Keratinocyte (primary cell): Measurements from ENCODE around the gene ARHGAP15. TPM values are rescaled to one million over a fixed set of nuclear protein-coding genes. Genes with fewer than 3 reads are reported as not detected.

Source experiments
- DNase-seq: peaks from one replicate; pipeline ENCODE4 v3.0.0-alpha.2; 2011; ENCODE audit warnings: low read depth, missing footprints, low spot score
- FAIRE-seq: peaks from 2 replicates; lab custom pipeline; 2011; peaks lifted over from hg19 to GRCh38; lab: Jason Lieb, UNC
- H2AFZ ChIP-seq: 2 replicates; pipeline ENCODE4 v1.6.0; 2012; ENCODE audit warnings: low read length, control low read depth, inconsistent platforms; ENCODE audit not compliant: control insufficient read depth
- H3K27ac ChIP-seq: 2 replicates; pipeline ENCODE4 v1.5.1; 2011; ENCODE audit warnings: low read length; ENCODE audit not compliant: control insufficient read depth, insufficient read depth
- H3K27me3 ChIP-seq: 3 replicates; pipeline ENCODE4 v1.6.0; 2011; ENCODE audit warnings: low read length; ENCODE audit not compliant: control insufficient read depth, insufficient read depth; ENCODE audit errors: extremely low read depth
- H3K36me3 ChIP-seq, 2 experiments: 2 replicates in 1 of 2; 3 replicates in 1 of 2; pipeline ENCODE4 v1.5.1; 2011; ENCODE audit warnings: low read length in 2 of 2, mild to moderate bottlenecking in 1 of 2; ENCODE audit not compliant: control insufficient read depth in 2 of 2, insufficient read depth in 2 of 2; ENCODE audit errors: extremely low read depth in 1 of 2
- H3K4me1 ChIP-seq: 3 replicates; pipeline ENCODE4 v1.5.1; 2011; ENCODE audit warnings: low read length; ENCODE audit not compliant: control insufficient read depth, insufficient read depth; ENCODE audit errors: extremely low read depth
- H3K4me2 ChIP-seq: 3 replicates; pipeline ENCODE4 v1.6.0; 2011; ENCODE audit warnings: low read depth, low read length; ENCODE audit not compliant: control insufficient read depth, insufficient read depth; ENCODE audit errors: extremely low read depth
- H3K4me3 ChIP-seq, 3 experiments: fragments of 200-600 bp in 1 of 3; sonication (generic) in 1 of 3; 2 replicates in 2 of 3; 3 replicates in 1 of 3; pipeline ENCODE4 v1.5.1; 2011 to 2016; ENCODE audit warnings: low read length in 3 of 3, mild to moderate bottlenecking in 3 of 3, control low read depth in 2 of 3, inconsistent platforms in 1 of 3, low read depth in 1 of 3, mixed read lengths in 1 of 3, mixed run types in 1 of 3, moderate library complexity in 1 of 3; ENCODE audit not compliant: control insufficient read depth in 2 of 3, insufficient read depth in 2 of 3; ENCODE audit errors: extremely low read depth in 1 of 3
- H3K79me2 ChIP-seq: 2 replicates; pipeline ENCODE4 v1.6.0; 2012; ENCODE audit warnings: low read length; ENCODE audit not compliant: control insufficient read depth, insufficient read depth
- H3K9ac ChIP-seq: 3 replicates; pipeline ENCODE4 v1.6.0; 2011; ENCODE audit warnings: low read length; ENCODE audit not compliant: control insufficient read depth, insufficient read depth; ENCODE audit errors: extremely low read depth
- H3K9me1 ChIP-seq: 3 replicates; pipeline ENCODE4 v1.6.0; 2011; ENCODE audit warnings: low read length; ENCODE audit not compliant: control insufficient read depth, insufficient read depth; ENCODE audit errors: extremely low read depth
- H3K9me3 ChIP-seq: 2 replicates; pipeline ENCODE4 v1.5.1; 2012; ENCODE audit warnings: low read depth, low read length; ENCODE audit not compliant: control insufficient read depth
- H4K20me1 ChIP-seq: 3 replicates; pipeline ENCODE4 v1.6.0; 2011; ENCODE audit warnings: low read length; ENCODE audit not compliant: control insufficient read depth, insufficient read depth; ENCODE audit errors: extremely low read depth
- EZH2 ChIP-seq: IDR thresholded peaks from one replicate; pipeline ENCODE4 v1.6.1; 2012; ENCODE audit warnings: inconsistent platforms, mild to moderate bottlenecking, low read length, moderate library complexity
- dilution Hi-C: fragments of 300-500 bp; cut with MboI; formaldehyde crosslinking; loops from one replicate; pipeline ENCODE4 v1.7.0; 2020; ENCODE audit warnings: low sequenced_read_pairs; ENCODE audit not compliant: extremely low pct_ligation_motif_present
- polyA plus RNA-seq, 5 experiments: library from polyadenylated mRNA; depleted of rRNA in 3 of 5; stranded (reverse) in 3 of 5; stranded (forward) in 1 of 5; unstranded in 1 of 5; fragments of >200 nt; gene quantifications; 1 replicate in 1 of 5; 2 replicates in 3 of 5; 3 replicates in 1 of 5; pipeline versions ENCODE4 v1.2.1 to v1.2.3, GENCODE V29; 2011 to 2012; ENCODE audit warnings: missing spikeins in 2 of 5, low read depth in 1 of 5, low replicate concordance in 1 of 5
- TF ChIP-seq, protein P1 (sequence below), 3 experiments: IDR thresholded peaks in 1 of 3; conservative IDR thresholded peaks in 1 of 3; optimal IDR thresholded peaks in 1 of 3; 2 replicates in 2 of 3; 3 replicates in 1 of 3; pipeline versions ENCODE3 to v1.5.1; 2011; ENCODE audit warnings: low read length in 3 of 3, mild to moderate bottlenecking in 3 of 3, moderate library complexity in 2 of 3, control low read depth in 1 of 3, inconsistent platforms in 1 of 3; ENCODE audit not compliant: insufficient read depth in 2 of 3; ENCODE audit errors: extremely low read depth in 1 of 3

ARHGAP15 gene
- polyA plus RNA-seq, 1 donor (not counting 4 experiments of a cell fraction or from before 2014, with no cell fraction given), result not detected

DNA sequence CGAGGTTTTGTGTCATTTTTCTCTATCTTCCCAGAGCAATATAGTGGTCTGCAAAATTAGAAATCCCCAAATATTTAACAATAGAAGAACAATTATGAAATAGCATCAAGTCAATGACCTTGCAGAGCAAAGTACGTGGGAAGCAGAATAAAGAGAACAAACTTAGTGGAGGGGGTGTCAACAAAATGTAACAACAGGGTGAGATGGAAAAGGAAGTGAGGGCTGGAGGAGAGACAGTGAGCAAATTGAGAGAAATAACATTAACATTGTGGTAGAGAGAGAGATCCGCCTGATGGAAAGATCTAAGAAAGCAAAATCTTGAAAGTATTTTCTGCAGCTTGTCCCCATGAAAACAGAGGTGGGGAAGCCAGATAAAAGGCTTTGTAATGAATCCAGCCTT lies 23.4 kb downstream of the ARHGAP15 start:
- Histone ChIP-seq H3K27me3 (no peaks in the 10 kb centered on the region), H3K4me2 (no peak overlapping the region), H3K9ac (no peak overlapping the region), H3K9me1 (no peaks in the 10 kb centered on the region), H3K79me2 (no peaks in the 10 kb centered on the region), H3K9me3 (no peaks in the 10 kb centered on the region), H3K4me1 (no peaks in the 10 kb centered on the region), H2AFZ (no peak overlapping the region), H3K36me3 (no peaks in the 10 kb centered on the region), H4K20me1 (no peaks in the 10 kb centered on the region), H3K27ac (no peak overlapping the region), H3K4me3 (no peak overlapping the region)
- no peak for FAIRE-seq
- TF ChIP-seq EZH2, result no peak
- TF ChIP-seq, protein P1, sequence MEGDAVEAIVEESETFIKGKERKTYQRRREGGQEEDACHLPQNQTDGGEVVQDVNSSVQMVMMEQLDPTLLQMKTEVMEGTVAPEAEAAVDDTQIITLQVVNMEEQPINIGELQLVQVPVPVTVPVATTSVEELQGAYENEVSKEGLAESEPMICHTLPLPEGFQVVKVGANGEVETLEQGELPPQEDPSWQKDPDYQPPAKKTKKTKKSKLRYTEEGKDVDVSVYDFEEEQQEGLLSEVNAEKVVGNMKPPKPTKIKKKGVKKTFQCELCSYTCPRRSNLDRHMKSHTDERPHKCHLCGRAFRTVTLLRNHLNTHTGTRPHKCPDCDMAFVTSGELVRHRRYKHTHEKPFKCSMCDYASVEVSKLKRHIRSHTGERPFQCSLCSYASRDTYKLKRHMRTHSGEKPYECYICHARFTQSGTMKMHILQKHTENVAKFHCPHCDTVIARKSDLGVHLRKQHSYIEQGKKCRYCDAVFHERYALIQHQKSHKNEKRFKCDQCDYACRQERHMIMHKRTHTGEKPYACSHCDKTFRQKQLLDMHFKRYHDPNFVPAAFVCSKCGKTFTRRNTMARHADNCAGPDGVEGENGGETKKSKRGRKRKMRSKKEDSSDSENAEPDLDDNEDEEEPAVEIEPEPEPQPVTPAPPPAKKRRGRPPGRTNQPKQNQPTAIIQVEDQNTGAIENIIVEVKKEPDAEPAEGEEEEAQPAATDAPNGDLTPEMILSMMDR (optimal IDR thresholded peaks at IDR 0.05 in 1 of 3, IDR thresholded peaks at IDR 0.05 in 1 of 3, conservative IDR thresholded peaks at IDR 0.05 in 1 of 3; ENCODE audit: extremely low read depth in 1 of 3, insufficient read depth in 2 of 3, low read length in 3 of 3), result no peak
- no peak for DNase-seq
- dilution Hi-C loops, result no loop called here

DNA sequence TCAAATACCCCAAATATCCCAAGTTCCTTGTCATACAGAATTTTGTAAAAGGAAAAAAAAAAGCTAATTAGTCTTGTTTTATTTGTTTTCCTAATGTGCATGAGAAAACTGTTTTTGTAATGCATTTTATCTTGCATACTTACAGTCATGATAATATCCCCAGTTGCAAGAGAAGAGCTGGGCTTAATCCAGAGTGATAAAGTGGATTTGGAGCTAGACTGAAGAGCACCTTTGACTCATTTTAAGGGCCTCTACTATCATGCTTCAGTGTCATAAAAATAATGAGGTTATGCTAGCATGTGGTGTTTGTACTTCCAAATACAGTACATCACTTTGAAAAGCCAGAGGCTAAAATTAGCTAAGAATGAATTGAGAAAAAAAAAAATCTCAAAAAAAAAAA lies 26.4 kb downstream of the ARHGAP15 start:
- H3K4me3 ChIP-seq, result no peak overlapping the region
- no peak overlapping the region for H3K9ac ChIP-seq
- H2AFZ ChIP-seq, result no peak overlapping the region
- FAIRE-seq (no peak), DNase-seq (no peak)
- H3K4me1 ChIP-seq, result no peaks in the 10 kb centered on the region
- no peak overlapping the region for H3K4me2 ChIP-seq
- H3K27me3 ChIP-seq, result no peaks in the 10 kb centered on the region
- no peaks in the 10 kb centered on the region for H3K36me3 ChIP-seq
- H4K20me1 ChIP-seq, result no peaks in the 10 kb centered on the region
- TF ChIP-seq, protein P1 (optimal IDR thresholded peaks at IDR 0.05 in 1 of 3, IDR thresholded peaks at IDR 0.05 in 1 of 3, conservative IDR thresholded peaks at IDR 0.05 in 1 of 3; ENCODE audit: extremely low read depth in 1 of 3, insufficient read depth in 2 of 3, low read length in 3 of 3), result no peak
- no peaks in the 10 kb centered on the region for H3K9me3 ChIP-seq
- dilution Hi-C loops, result no loop called here
- no peaks in the 10 kb centered on the region for H3K9me1 ChIP-seq
- no peaks in the 10 kb centered on the region for H3K79me2 ChIP-seq
- H3K27ac ChIP-seq, result no peak overlapping the region
